SJSA1 (cell line): ENCODE data around the gene DCHS1. TPM values are rescaled to one million over a fixed set of nuclear protein-coding genes. Genes with fewer than 3 reads are reported as not detected.

Experiments used
- DNase-seq, 2 experiments: peaks; one replicate each; pipeline ENCODE4 v3.0.0-alpha.2; 2015 to 2020; ENCODE audit warnings: low spot score in 2 of 2, low read depth in 1 of 2
- H3K27ac ChIP-seq: fragments of 250-450 bp; sonication (Bioruptor Pico); 2 replicates; pipeline ENCODE4 v1.5.1; 2020; ENCODE audit warnings: mild to moderate bottlenecking, moderate library complexity
- H3K27me3 ChIP-seq: fragments of 250-450 bp; sonication (Bioruptor Pico); replicated peaks from 2 replicates; pipeline ENCODE4 v1.5.1; 2020; ENCODE audit warnings: mild to moderate bottlenecking, moderate library complexity
- H3K36me3 ChIP-seq: fragments of 250-450 bp; sonication (Bioruptor Pico); 2 replicates; pipeline ENCODE4 v1.5.1; 2020; ENCODE audit warnings: mild to moderate bottlenecking
- H3K4me1 ChIP-seq: fragments of 250-450 bp; sonication (Bioruptor Pico); replicated peaks from 2 replicates; pipeline ENCODE4 v1.6.1; 2021; ENCODE audit warnings: mild to moderate bottlenecking
- H3K4me3 ChIP-seq: fragments of 250-450 bp; sonication (Bioruptor Pico); 2 replicates; pipeline ENCODE4 v1.5.1; 2020; ENCODE audit warnings: mild to moderate bottlenecking
- H3K9me3 ChIP-seq: fragments of 250-450 bp; sonication (Bioruptor Pico); replicated peaks from 2 replicates; pipeline ENCODE4 v1.5.1; 2020; ENCODE audit warnings: mild to moderate bottlenecking
- total RNA-seq: library from RNA; depleted of rRNA; stranded (reverse); fragments of >200 nt; shearing (Covaris generic); gene quantifications from 2 replicates; pipeline ENCODE4 v1.2.3, GENCODE V29; 2014

DCHS1 gene
- total RNA-seq, 1 experiment from 2014 or later, result 12.0 TPM

DNA sequence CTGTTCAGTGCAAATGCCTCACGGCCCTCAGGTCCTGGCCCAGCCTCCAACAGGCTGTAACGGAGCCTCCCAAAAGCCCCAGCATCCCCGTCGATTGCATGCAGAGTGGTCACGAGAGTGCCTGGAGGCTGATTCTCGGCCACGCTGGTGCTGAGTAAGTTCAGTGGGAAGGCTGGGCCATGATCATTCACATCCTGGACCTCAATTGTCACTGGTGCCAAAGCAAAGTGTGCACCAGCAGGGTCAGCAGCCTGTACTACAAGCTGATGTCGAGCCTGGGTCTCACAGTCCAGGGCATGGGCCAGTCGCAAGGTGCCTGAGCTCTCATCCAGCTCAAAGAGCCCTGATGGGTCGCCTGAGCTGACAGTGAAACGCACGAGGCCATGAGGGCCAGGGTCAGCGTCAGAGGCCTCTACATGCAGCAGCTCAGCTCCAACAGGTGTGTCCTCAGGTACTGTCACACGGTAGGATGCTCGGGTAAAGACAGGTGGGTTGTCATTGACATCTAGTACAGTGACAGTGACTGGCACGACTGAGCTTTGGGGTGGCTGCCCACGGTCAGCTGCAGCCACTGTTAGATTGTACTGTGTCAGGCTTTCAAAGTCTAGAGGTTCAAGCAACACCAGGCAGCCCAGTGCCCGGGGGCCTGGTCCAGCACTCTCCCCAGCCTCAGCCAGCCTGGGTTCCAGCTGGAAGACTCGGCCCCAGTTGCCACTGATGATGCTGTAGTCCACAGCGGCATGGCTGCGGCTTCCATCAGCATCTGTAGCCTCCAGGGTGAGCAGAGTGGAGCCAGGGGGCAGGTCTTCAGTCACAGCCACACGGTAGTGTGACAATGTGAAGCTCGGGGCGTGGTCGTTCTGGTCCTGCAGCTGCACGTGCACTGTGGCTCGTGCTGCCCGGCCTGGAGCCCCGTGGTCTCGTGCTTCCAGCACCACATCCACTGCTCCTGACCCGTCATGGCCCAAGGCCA lies 31.9 kb downstream of the DCHS1 start:
- Histone ChIP-seq H3K36me3 (no peaks in the 10 kb centered on the region), H3K4me1 (peaks cover 1% of the 10 kb centered on the region), H3K27me3 (no peaks in the 10 kb centered on the region), H3K27ac (no peak overlapping the region), H3K4me3 (no peak overlapping the region), H3K9me3 (no peaks in the 10 kb centered on the region)
- no peak for DNase-seq

- H3K9me3 ChIP-seq, result no peaks in the 10 kb centered on the region
- no peaks in the 10 kb centered on the region for H3K27me3 ChIP-seq
- no peak overlapping the region for H3K4me3 ChIP-seq
- peaks cover 11% of the 10 kb centered on the region for H3K4me1 ChIP-seq
- H3K27ac ChIP-seq, result no peak overlapping the region
- DNase-seq, result no peak
- H3K36me3 ChIP-seq, result no peaks in the 10 kb centered on the region
These were observed 33.1 kb downstream of the DCHS1 start for GRCh38 chr11:6622261-6623171.

- Histone ChIP-seq H3K4me3 (no peak overlapping the region), H3K36me3 (no peaks in the 10 kb centered on the region), H3K9me3 (no peaks in the 10 kb centered on the region), H3K4me1 (peaks cover 17% of the 10 kb centered on the region), H3K27ac (no peak overlapping the region), H3K27me3 (no peaks in the 10 kb centered on the region)
- no peak for DNase-seq
These were observed 33.8 kb downstream of the DCHS1 start for GRCh38 chr11:6621711-6622211.

DNA sequence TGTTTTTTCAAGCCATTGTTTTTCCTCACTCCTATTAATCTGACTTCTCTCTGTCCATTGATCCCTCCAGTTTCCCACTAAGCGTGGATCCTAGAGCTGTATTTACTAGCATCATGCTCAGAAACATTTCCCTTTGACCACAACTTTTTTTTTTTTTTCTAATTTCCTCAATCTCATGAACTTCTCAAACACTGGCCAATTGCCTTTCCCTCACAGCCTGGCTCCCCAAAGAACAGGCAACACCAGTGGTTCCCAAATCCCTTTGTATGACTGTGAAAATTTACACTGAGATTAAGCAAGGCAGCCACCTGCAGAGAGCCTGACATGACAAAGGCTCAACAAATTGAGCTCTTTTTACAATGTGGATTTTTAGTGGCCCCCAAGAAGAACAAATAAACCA lies 35.0 kb downstream of the DCHS1 start:
- Histone ChIP-seq H3K27ac (no peak overlapping the region), H3K4me3 (no peak overlapping the region), H3K27me3 (no peaks in the 10 kb centered on the region), H3K4me1 (peaks cover 19% of the 10 kb centered on the region), H3K36me3 (no peaks in the 10 kb centered on the region; the same call in 1 of the 2 replicates), H3K9me3 (no peaks in the 10 kb centered on the region)
- no peak for DNase-seq

DNA sequence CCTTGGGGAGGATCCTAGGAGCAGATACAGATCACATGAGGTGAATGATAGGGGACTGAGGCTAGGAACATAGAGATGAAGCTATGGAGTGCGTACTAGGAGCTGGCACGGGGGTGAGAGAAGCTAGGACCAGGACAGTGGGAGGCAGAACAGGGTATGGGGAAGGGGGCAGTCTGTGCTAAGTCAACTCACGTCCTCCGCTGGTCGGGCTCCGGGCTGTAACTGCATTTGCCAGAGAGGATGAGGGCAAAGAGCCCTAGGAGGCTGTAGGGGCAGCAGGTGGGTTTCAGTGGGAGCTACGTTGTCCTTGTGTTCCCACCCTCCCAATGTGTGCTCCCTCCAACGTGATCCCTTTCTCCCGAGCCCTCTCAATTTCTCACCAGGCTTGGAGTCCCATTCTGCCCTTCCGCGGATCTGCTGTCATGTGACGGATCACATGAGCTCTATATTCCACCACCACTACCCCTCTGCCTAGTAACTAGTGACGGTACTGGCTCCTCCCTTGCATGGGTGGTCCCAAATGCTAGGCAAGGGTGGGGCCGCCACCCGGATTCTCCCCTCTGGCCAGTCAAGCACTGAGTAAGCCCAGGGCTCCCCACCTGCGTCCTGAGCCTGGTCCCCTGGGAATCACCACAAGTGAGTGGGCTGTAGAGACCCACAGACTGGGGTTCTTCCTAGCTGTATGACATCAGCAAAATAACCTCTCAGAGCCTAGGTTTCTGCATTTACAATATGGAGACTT lies 36.4 kb downstream of the DCHS1 start, which contains the start of gene TPP1:
TPP1 (minus strand) TSS at position 419 of the 742 bp plus-strand sequence; CDS start at position 397, 22 bp downstream.
- Histone ChIP-seq H3K4me1 (peaks cover 19% of the 10 kb centered on the region), H3K27me3 (no peaks in the 10 kb centered on the region), H3K36me3 (no peaks in the 10 kb centered on the region; the same call in 1 of the 2 replicates), H3K9me3 (no peaks in the 10 kb centered on the region), H3K4me3 (peak within 1 kb of the TSS; percentile 49), H3K27ac (no peak within 1 kb of the TSS)
- DNase-seq, result peak; percentile 80 to 86

GRCh38 chr11:6618117-6619003 lies 37.2 kb downstream of the DCHS1 start:
- no peak overlapping the region for H3K27ac ChIP-seq
- H3K27me3 ChIP-seq, result no peaks in the 10 kb centered on the region
- no peaks in the 10 kb centered on the region for H3K9me3 ChIP-seq
- peaks cover 4% of the 10 kb centered on the region for H3K36me3 ChIP-seq
- H3K4me3 ChIP-seq, result peak overlapping the region; percentile 49
- DNase-seq, result peak; percentile 52 to 74
- peaks cover 19% of the 10 kb centered on the region for H3K4me1 ChIP-seq

- Histone ChIP-seq H3K36me3 (peaks cover 4% of the 10 kb centered on the region), H3K27ac (peak overlapping the region; percentile 43; the same call in 1 of the 2 replicates), H3K27me3 (no peaks in the 10 kb centered on the region), H3K4me3 (no peak overlapping the region), H3K9me3 (no peaks in the 10 kb centered on the region), H3K4me1 (peaks cover 26% of the 10 kb centered on the region)
- no peak for DNase-seq
These were observed 38.3 kb downstream of the DCHS1 start for GRCh38 chr11:6617315-6617781.

GRCh38 chr11:6616596-6617250 lies 38.9 kb downstream of the DCHS1 start:
- H3K27me3 ChIP-seq, result no peaks in the 10 kb centered on the region
- H3K4me3 ChIP-seq, result no peak overlapping the region
- no peak for DNase-seq
- no peaks in the 10 kb centered on the region for H3K9me3 ChIP-seq
- no peak overlapping the region for H3K27ac ChIP-seq
- peaks cover 6% of the 10 kb centered on the region for H3K36me3 ChIP-seq
- H3K4me1 ChIP-seq, result peaks cover 28% of the 10 kb centered on the region

GRCh38 chr11:6615882-6616585 lies 39.6 kb downstream of the DCHS1 start:
- H3K36me3 ChIP-seq, result peaks cover 13% of the 10 kb centered on the region
- no peaks in the 10 kb centered on the region for H3K9me3 ChIP-seq
- no peaks in the 10 kb centered on the region for H3K27me3 ChIP-seq
- H3K4me3 ChIP-seq, result no peak overlapping the region
- no peak overlapping the region for H3K27ac ChIP-seq
- H3K4me1 ChIP-seq, result peaks cover 31% of the 10 kb centered on the region
- no peak for DNase-seq

DNA sequence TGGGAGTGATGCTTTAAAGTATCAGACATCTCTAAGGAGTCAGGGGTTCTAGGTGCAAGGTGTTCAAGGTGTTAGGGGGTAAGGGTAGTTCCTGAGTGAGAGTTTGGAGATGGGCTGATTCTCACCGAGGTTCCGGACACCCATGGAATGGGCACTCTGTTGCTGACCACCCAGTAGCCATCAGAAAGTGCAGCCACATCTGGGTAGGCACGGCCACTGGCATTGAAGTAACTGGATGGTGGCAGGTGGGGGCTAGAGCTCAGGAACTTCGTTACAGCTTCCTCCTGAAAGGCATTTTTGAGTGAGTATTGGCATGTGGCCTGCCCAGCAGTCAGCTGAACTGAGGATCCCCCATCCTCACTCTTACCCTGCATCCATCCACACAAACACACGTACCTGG lies 40.6 kb downstream of the DCHS1 start:
- Histone ChIP-seq H3K4me3 (no peak overlapping the region), H3K27ac (no peak overlapping the region), H3K27me3 (no peaks in the 10 kb centered on the region), H3K4me1 (peaks cover 38% of the 10 kb centered on the region), H3K36me3 (peaks cover 23% of the 10 kb centered on the region), H3K9me3 (no peaks in the 10 kb centered on the region)
- no peak for DNase-seq

DNA sequence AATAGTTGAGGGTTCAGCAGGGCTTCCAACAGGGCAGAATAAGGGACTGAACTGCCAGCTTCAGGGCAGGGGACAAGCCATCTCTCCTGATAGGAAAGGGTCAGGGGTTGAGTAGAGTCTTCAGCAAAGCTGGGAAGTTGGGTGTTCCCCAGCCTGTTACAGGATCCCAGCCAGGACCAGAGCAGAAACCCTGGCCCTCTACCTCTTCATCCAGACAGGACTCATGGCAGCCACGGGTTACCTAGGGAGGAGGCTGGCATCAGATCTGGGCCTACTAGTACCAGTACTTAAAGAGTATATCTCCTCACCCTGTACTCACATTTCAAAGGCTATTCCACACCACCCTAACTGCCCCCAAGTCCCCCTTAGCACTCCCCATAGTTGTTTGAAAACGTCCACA lies 41.2 kb downstream of the DCHS1 start:
- DNase-seq, result no peak
- Histone ChIP-seq H3K9me3 (no peaks in the 10 kb centered on the region), H3K36me3 (peaks cover 29% of the 10 kb centered on the region), H3K4me1 (peaks cover 40% of the 10 kb centered on the region), H3K27ac (no peak overlapping the region), H3K4me3 (no peak overlapping the region), H3K27me3 (no peaks in the 10 kb centered on the region)
